Measurements from ENCODE around the gene HMX2.

HMX2 gene

DNA sequence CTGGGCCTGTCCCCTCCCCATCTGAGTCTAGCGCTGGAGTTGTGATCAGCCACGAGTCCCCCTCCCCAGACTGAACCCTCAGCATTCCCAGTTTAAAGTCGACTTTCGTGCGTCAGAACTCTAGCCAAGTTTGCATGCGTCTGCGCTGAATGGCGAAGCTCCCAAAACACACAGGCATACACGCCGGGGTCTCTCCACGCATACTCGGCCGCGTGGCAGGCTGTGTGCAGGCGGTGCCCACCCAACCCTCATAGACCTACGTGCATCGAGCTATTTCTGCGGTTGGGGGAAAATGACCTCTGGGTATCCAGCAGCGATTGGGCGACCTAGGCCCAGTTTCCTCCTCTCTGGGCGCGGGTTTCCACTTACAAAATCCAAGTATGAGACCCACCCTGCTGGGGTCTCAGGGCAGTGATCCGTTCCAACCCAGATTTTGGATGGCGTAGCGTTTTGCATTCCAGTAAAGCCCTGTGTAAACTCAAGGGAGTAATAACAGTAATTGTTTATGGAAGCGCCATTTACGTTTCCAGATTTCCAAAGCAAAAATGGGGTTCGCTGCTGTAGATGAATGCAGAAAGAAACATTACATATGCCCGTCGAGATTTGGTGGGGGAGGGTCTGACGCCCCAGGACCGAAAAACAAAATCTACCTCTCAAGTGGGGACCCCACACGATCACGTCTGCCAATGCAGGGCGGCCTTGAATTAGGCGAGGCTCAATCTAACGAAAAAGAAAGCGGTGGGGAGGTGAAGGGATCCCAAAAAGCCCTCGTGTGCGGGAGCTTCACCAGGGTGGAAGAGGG is 14.2 kb upstream of the HMX2 start:
- no peaks in the 10 kb centered on the region for H3K27me3 ChIP-seq (ENCODE audit: low read depth)
- H3K4me3 ChIP-seq, result peak overlapping the region; percentile 13; the same call in 1 of the 2 replicates
- in situ Hi-C loops (cut with MboI; ENCODE audit: low sequenced_read_pairs), result loop anchor here (5.0 to 10.0 kb wide), 2 partner anchors 89 to 419 kb away; no protein-coding TSS in a partner anchor
- H3K4me1 ChIP-seq, result peaks cover 14% of the 10 kb centered on the region; the same call in 1 of the 2 replicates
- peaks cover 14% of the 10 kb centered on the region for H3K36me3 ChIP-seq (replicated peaks)
- no peak for DNase-seq (ENCODE audit: low spot score in 2 of 2)
- H3K9me3 ChIP-seq, result no peaks in the 10 kb centered on the region

DNA sequence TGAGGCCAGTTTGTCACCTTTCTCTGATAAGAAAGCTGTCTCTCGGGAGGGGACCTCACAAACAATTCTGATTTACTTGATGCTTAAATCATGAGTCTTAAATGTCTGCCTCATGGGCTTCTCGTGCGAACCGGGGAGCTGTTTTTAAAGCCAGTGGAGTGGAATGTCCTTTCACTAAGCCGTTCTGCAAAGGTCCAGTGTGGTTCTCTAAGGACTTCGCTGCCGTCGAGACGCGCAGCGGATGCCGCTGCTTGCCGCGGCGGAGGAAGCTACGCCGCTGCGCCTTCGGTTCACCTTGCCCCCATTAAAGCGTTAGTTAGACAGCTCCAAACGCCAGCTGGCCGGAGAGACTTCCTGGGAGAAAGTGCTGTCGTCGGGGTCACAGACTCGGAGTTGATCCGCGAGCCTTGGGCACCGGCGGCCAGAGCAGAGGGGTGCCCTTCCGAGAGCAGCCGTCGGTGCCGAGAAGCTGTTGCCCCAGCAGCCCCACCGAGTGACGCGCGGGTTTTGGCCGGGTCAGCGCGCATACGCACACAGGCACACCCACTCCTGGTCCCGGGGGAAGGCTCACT is 13.5 kb upstream of the HMX2 start:
- DNase-seq (ENCODE audit: low spot score in 2 of 2), result no peak
- H3K4me1 ChIP-seq, result peaks cover 14% of the 10 kb centered on the region; the same call in 1 of the 2 replicates
- no peaks in the 10 kb centered on the region for H3K9me3 ChIP-seq
- in situ Hi-C loops (cut with MboI; ENCODE audit: low sequenced_read_pairs), result loop anchor here (5.0 to 10.0 kb wide), 2 partner anchors 90 to 418 kb away; no protein-coding TSS in a partner anchor
- H3K4me3 ChIP-seq, result no peak overlapping the region
- H3K36me3 ChIP-seq (replicated peaks), result peaks cover 15% of the 10 kb centered on the region
- no peaks in the 10 kb centered on the region for H3K27me3 ChIP-seq (ENCODE audit: low read depth)

DNA sequence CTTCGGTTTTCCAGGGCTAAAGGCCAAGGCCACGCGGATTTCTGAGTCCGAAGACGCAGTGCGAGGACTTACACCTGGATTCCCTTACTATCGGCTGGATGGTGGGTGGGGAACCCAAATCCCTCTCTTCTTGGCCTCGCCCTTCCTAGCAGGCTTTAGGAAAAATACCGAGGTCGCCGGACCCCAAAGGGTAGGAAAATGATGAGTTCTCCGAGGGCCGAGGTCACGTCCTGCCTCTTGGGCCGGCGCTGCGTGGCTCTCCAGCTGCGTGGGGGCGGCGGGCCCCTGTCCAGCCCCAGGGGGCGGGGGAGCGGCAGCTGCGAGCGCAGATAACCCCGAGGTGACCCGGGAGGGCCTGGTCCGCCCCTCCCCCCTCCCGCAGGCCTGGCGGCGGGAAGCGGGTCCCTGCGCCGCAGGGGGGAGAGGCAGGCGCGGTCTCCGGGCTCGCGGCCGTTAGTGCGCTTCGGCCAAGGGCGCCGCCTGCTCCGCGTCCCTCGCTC is 13.0 kb upstream of the HMX2 start:
- peaks cover 14% of the 10 kb centered on the region; the same call in 1 of the 2 replicates for H3K4me1 ChIP-seq
- H3K36me3 ChIP-seq (replicated peaks), result peaks cover 15% of the 10 kb centered on the region
- in situ Hi-C loops (cut with MboI; ENCODE audit: low sequenced_read_pairs), result loop anchor here (5.0 to 10.0 kb wide), 2 partner anchors 90 to 417 kb away; no protein-coding TSS in a partner anchor
- no peaks in the 10 kb centered on the region for H3K27me3 ChIP-seq (ENCODE audit: low read depth)
- no peak for DNase-seq (ENCODE audit: low spot score in 2 of 2)
- H3K4me3 ChIP-seq, result peak overlapping the region; percentile 64
- H3K9me3 ChIP-seq, result no peaks in the 10 kb centered on the region

DNA sequence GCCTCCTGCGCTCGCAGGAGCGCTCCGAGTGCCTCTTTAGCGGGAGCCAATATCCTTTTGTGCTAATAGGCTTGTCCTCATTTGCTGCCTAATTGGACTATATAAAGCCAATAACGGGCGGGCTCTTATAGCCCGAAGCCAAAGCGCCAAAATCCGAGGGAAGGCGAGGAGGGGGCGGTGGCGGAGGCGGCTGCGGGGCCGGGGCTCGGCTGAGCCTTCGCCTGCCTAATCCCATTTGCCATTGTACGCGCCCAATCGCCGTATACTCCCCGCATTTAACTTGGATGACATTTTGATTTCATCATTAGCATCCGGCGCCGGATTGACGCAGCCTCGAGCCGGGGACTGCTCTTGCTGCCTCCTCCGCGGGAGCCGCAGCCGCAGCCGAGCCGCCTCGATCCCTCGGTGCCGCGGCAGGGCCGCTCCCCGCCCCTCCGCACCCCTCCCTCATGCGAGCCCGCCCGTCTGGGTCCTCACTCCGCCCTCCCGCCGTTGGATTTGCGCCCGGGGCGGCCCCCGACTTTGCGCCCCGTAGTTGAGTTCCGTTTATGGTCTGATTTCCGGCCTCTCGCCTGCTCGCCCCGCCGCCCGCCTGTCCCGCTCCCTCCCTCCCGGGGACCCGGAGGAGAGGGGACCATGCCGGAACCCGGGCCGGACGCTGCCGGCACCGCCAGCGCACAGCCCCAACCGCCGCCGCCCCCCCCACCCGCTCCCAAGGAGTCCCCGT is 12.4 kb upstream of the HMX2 start, which contains the start of gene HMX3:
TSS of gene HMX3 (plus strand) at position 556 of the 727 bp plus-strand sequence. CDS start at position 637, 81 bp downstream.
- no peaks in the 10 kb centered on the region for H3K27me3 ChIP-seq (ENCODE audit: low read depth)
- in situ Hi-C loops (cut with MboI; ENCODE audit: low sequenced_read_pairs), result loop anchor here (10.0 kb wide), 1 partner anchor 91 kb away; no protein-coding TSS in a partner anchor
- peak within 1 kb of the TSS; percentile 64 for H3K4me3 ChIP-seq
- H3K9me3 ChIP-seq, result no peaks in the 10 kb centered on the region
- peaks cover 14% of the 10 kb centered on the region; the same call in 1 of the 2 replicates for H3K4me1 ChIP-seq
- H3K36me3 ChIP-seq (replicated peaks), result peaks cover 15% of the 10 kb centered on the region
- DNase-seq (ENCODE audit: low spot score in 2 of 2), result peak; percentile 73 to 83

DNA sequence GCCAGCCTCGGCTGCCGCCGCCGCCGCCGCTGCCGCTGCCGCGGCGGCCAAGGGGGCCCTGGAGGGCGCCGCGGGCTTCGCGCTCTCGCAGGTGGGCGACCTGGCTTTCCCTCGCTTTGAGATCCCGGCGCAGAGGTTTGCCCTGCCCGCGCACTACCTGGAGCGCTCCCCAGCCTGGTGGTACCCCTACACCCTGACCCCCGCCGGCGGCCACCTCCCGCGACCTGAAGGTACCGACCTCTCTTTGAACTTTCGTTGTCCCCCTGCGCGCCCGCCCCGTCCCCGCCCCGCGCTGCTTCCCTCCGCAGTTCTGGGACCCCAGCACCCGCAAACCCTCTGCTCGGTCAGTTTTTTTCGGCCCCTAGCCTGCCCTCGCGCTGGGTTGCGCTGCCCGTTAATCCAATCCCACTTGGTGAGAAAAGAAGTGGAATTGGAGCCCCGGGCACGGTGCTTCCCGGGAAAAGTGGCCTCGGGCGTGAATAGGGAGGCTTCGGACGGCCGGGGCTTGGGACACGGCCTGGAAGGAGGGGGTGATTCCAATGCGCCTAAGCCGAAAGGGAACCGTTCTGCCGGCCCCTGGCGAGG is 11.6 kb upstream of the HMX2 start:
- in situ Hi-C loops (cut with MboI; ENCODE audit: low sequenced_read_pairs), result loop anchor here (10.0 kb wide), 1 partner anchor 92 kb away; no protein-coding TSS in a partner anchor
- Histone ChIP-seq H3K9me3 (no peaks in the 10 kb centered on the region), H3K4me3 (peak overlapping the region; percentile 64), H3K36me3 (replicated peaks) (peaks cover 15% of the 10 kb centered on the region), H3K27me3 (ENCODE audit: low read depth) (no peaks in the 10 kb centered on the region), H3K4me1 (peaks cover 14% of the 10 kb centered on the region; the same call in 1 of the 2 replicates)
- DNase-seq (ENCODE audit: low spot score in 2 of 2), result peak in 1 of 2 experiments; percentile 56

DNA sequence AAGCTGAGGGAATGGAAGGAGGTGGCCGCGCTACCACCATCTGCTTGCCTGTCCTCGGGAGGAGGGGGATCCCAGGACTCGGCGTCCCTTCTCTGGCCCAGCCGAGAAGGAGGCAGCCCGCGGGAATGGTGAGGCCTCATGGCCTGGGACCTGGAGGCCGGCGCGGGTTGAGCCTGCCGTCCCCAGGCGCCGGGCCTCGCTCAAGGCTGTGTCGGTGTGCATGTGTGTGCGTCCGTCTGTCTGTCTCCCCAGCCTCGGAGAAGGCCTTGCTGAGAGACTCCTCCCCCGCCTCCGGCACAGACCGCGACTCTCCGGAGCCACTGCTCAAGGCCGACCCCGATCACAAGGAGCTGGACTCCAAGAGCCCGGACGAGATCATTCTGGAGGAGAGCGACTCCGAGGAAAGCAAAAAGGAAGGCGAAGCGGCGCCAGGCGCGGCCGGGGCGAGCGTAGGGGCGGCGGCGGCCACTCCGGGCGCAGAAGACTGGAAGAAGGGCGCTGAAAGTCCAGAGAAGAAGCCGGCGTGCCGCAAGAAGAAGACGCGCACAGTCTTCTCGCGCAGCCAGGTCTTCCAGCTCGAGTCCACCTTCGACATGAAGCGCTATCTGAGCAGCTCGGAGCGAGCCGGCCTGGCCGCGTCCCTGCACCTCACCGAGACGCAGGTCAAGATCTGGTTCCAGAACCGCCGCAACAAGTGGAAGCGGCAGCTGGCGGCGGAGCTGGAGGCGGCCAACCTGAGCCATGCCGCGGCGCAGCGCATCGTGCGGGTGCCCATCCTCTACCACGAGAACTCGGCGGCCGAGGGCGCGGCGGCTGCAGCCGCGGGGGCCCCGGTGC is 10.9 kb upstream of the HMX2 start:
- no peaks in the 10 kb centered on the region for H3K9me3 ChIP-seq
- H3K4me3 ChIP-seq, result peak overlapping the region; percentile 64
- H3K36me3 ChIP-seq (replicated peaks), result peaks cover 15% of the 10 kb centered on the region
- peaks cover 14% of the 10 kb centered on the region; the same call in 1 of the 2 replicates for H3K4me1 ChIP-seq
- DNase-seq (ENCODE audit: low spot score in 2 of 2), result peak; percentile 55 to 77
- in situ Hi-C loops (cut with MboI; ENCODE audit: low sequenced_read_pairs), result loop anchor here (10.0 kb wide), 1 partner anchor 92 kb away; no protein-coding TSS in a partner anchor
- no peaks in the 10 kb centered on the region for H3K27me3 ChIP-seq (ENCODE audit: low read depth)

DNA sequence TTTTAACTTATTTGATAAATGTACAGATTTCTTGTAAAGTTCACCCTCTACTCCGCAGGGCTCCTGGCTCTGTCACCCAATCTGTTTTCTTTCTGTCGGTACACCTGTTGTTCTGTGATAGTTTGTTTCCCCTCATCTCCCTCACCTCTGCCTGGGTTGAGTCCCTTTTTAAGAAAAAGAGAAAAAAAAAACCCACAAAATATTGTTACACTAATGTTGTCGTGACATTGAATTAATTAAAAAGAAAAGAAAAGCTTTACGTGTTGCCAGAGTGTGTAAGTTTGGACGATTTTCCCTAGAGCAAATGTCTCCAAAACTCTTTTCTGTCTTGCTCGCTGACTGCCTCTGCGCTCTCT is 8.8 kb upstream of the HMX2 start:
- Histone ChIP-seq H3K27me3 (ENCODE audit: low read depth) (no peaks in the 10 kb centered on the region), H3K9me3 (no peaks in the 10 kb centered on the region), H3K4me1 (peaks cover 8% of the 10 kb centered on the region; the same call in 1 of the 2 replicates), H3K36me3 (replicated peaks) (peaks cover 15% of the 10 kb centered on the region), H3K4me3 (no peak overlapping the region)
- in situ Hi-C loops (cut with MboI; ENCODE audit: low sequenced_read_pairs), result loop anchor here (10.0 kb wide), 1 partner anchor 94 kb away; no protein-coding TSS in a partner anchor
- no peak for DNase-seq (ENCODE audit: low spot score in 2 of 2)

DNA sequence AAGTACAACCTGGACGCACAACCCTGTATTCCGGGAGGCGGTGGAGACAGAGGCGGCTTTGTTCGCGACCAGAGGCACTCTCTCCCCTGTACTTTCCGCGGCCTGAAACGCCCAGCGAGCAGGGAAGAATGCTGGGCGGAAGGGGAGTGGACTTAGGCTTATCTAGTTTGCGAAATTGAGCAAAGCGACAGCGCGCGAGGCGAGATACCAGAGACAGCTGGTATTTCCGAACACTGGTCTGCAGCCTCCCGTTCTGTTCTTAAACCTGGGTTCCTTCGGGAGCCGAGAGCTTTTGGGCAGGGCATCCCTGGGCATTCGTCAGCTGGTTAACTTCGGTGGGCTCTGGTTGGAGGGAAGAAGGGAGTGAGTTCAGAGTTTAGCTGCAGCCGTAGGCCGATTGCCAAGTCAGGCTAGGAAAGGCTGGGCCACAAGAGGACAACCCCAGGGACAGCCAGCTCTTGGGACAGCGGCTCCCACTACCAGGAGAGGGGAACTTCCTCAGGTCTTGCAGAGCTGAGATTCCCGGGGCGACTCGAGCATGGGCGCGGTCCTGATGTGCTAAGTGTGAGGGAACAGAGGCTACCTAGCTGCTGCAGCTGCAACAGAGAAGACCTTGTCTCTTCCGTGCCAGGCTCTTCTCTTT is 8.3 kb upstream of the HMX2 start:
- Histone ChIP-seq H3K4me3 (no peak overlapping the region), H3K27me3 (ENCODE audit: low read depth) (no peaks in the 10 kb centered on the region), H3K4me1 (peaks cover 8% of the 10 kb centered on the region; the same call in 1 of the 2 replicates), H3K9me3 (no peaks in the 10 kb centered on the region), H3K36me3 (replicated peaks) (peaks cover 15% of the 10 kb centered on the region)
- in situ Hi-C loops (cut with MboI; ENCODE audit: low sequenced_read_pairs), result loop anchor here (10.0 kb wide), 1 partner anchor 95 kb away; no protein-coding TSS in a partner anchor
- no peak for DNase-seq (ENCODE audit: low spot score in 2 of 2)

DNA sequence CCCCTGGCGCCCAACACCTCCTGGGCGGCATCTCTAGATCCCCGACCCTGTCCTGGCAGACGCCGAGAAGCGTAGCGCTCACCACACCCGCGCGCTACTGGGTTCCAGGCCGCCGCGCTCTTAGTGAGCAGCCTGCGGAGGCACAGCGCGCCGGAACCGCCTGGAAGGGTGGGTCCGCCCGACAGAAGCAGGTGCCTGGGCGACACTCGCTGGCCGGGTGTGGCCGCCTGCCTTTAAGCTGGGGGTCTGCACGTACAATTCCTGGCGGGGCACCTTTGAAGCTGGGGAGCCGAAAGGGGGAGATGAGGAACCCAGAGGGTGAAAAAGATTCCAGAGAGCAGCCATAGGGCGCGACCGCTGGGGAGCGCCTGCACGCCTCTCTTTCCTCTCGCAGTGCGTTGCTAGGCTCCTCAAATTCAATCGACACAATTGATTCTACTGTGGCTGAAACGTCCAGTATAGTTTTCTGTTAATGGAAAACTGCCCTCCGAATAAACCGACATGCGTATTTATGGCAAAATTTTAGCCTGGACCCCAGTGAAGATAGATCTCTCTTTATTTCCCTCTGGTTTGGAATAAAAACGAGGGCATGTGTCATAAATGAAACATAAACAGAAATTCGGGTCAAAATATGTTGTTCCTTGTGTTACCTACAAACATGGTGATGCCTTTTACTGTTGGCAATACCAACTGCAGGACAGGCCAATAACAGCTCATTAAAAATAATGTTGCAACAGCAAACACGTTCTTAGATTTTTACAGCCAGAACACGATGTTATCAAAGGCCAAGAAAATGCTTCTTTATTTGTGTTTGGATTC is 7.6 kb upstream of the HMX2 start:
- Histone ChIP-seq H3K4me1 (peaks cover 3% of the 10 kb centered on the region; the same call in 1 of the 2 replicates), H3K36me3 (replicated peaks) (peaks cover 15% of the 10 kb centered on the region), H3K4me3 (no peak overlapping the region), H3K27me3 (ENCODE audit: low read depth) (no peaks in the 10 kb centered on the region), H3K9me3 (no peaks in the 10 kb centered on the region)
- DNase-seq (ENCODE audit: low spot score in 2 of 2), result no peak
- in situ Hi-C loops (cut with MboI; ENCODE audit: low sequenced_read_pairs), result no loop called here

DNA sequence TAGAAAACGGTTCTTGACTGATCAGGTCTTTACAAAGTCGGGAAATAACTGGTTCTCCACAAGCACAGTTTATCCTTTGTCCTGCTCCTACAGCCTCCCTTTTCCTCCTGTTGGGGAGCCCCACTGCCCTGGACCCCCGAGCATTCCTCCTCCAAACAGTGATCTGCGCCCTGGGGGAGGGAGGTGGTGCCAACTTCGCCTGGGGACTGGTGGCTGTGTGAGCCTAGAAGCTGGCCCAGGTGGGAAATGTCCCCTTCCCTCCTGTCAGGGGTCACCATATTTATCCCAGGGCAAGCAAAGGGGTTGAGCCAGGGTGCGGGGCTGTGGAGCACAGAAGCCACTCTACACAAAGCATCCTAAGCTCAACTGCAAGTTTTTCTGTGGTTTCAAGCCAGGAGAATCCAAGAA is 6.9 kb upstream of the HMX2 start:
- peaks cover 3% of the 10 kb centered on the region; the same call in 1 of the 2 replicates for H3K4me1 ChIP-seq
- in situ Hi-C loops (cut with MboI; ENCODE audit: low sequenced_read_pairs), result no loop called here
- H3K4me3 ChIP-seq, result no peak overlapping the region
- H3K36me3 ChIP-seq (replicated peaks), result peaks cover 15% of the 10 kb centered on the region
- DNase-seq (ENCODE audit: low spot score in 2 of 2), result no peak
- no peaks in the 10 kb centered on the region for H3K27me3 ChIP-seq (ENCODE audit: low read depth)
- H3K9me3 ChIP-seq, result no peaks in the 10 kb centered on the region

Data from HAP-1 (cell line).